HepG2 (cell line): ENCODE data around the gene JMY. TPM values are rescaled to one million over a fixed set of nuclear protein-coding genes. Genes with fewer than 3 reads are reported as not detected.

Experiments used
- ATAC-seq: fragments of 200-7000 bp; cut with Tn5 transposase; 3 replicates; pipeline ENCODE4 v1.9.1; 2020; ENCODE audit warnings: mild to moderate bottlenecking, moderate library complexity
- BruUV-seq: library from RNA; stranded (reverse); fragments of 400-500 nt; replicated peaks from 2 replicates; lab custom pipeline; 2021; lab: Mats Ljungman, UMichigan
- CTCF ChIA-PET: fragments of 300-600 bp; formaldehyde crosslinking; extraction: SDS; loops from one replicate; lab custom pipeline; 2021; ENCODE audit warnings: low total read pairs, inconsistent platforms, low intra/inter-chr PET ratio; lab: Yijun Ruan, JAX
- POLR2A ChIA-PET: fragments of 350-600 bp; sonication (Branson Sonifier 250); formaldehyde crosslinking; loops from one replicate; lab custom pipeline; 2020; ENCODE audit warnings: antibody characterized with exemption, inconsistent platforms; lab: Yijun Ruan, JAX
- DNase-seq: peaks from one replicate; pipeline ENCODE4 v3.0.0-alpha.2; 2015; ENCODE audit warnings: low spot score
- FAIRE-seq: peaks from 3 replicates; lab custom pipeline; 2011; peaks lifted over from hg19 to GRCh38; lab: Jason Lieb, UNC
- H2AFZ ChIP-seq: one replicate; pipeline ENCODE4 v1.6.1; 2011; ENCODE audit warnings: low read length, inconsistent platforms
- H3K27ac ChIP-seq: fragments of 300-600 bp; 3 replicates; pipeline ENCODE4 v1.8.0; 2011; ENCODE audit warnings: mixed run types, mild to moderate bottlenecking, mixed read lengths, low read length, inconsistent platforms; ENCODE audit not compliant: insufficient read depth; ENCODE audit errors: extremely low read length
- H3K27me3 ChIP-seq, 2 experiments: fragments of 200-600 bp in 1 of 2; 2 replicates in 1 of 2; 3 replicates in 1 of 2; pipeline versions ENCODE4 v1.6.0 to v1.8.0; 2011; ENCODE audit warnings: low read length in 2 of 2, mild to moderate bottlenecking in 2 of 2, moderate library complexity in 2 of 2, inconsistent platforms in 1 of 2; ENCODE audit not compliant: insufficient read depth in 2 of 2, control insufficient read depth in 1 of 2
- H3K36me3 ChIP-seq, 2 experiments: fragments of 200-600 bp in 1 of 2; replicated peaks in 1 of 2; 2 replicates in 1 of 2; 3 replicates in 1 of 2; pipeline versions ENCODE4 v1.5.1 to v1.8.0; 2011; ENCODE audit warnings: low read length in 2 of 2, inconsistent platforms in 1 of 2; ENCODE audit not compliant: insufficient read depth in 2 of 2, control insufficient read depth in 1 of 2
- H3K4me1 ChIP-seq: 2 replicates; pipeline ENCODE4 v1.5.1; 2012; ENCODE audit warnings: low read length, inconsistent platforms; ENCODE audit not compliant: insufficient read depth
- H3K4me2 ChIP-seq: 2 replicates; pipeline ENCODE4 v1.6.0; 2011; ENCODE audit warnings: low read depth, low read length, inconsistent platforms
- H3K4me3 ChIP-seq, 3 experiments: fragments of 200-600 bp in 1 of 3; sonication (generic), shearing (Covaris generic) in 1 of 3; replicated peaks in 1 of 3; 2 replicates each; pipeline ENCODE4 v1.5.1; 2011 to 2016; ENCODE audit warnings: low read length in 3 of 3, inconsistent platforms in 2 of 3, low read depth in 2 of 3, mild to moderate bottlenecking in 2 of 3, control low read depth in 1 of 3, mixed read lengths in 1 of 3; ENCODE audit not compliant: insufficient read depth in 1 of 3
- H3K79me2 ChIP-seq: one replicate; pipeline ENCODE4 v1.6.1; 2011; ENCODE audit warnings: low read length, inconsistent platforms; ENCODE audit not compliant: insufficient read depth
- H3K9ac ChIP-seq: 2 replicates; pipeline ENCODE4 v1.6.0; 2011; ENCODE audit warnings: mild to moderate bottlenecking, low read depth, low read length, inconsistent platforms; ENCODE audit not compliant: insufficient read depth
- H3K9me3 ChIP-seq: 2 replicates; pipeline ENCODE4 v1.5.1; 2012; ENCODE audit warnings: mild to moderate bottlenecking, low read length
- H4K20me1 ChIP-seq: 2 replicates; pipeline ENCODE4 v1.6.0; 2011; ENCODE audit warnings: inconsistent platforms, mild to moderate bottlenecking, low read length, moderate library complexity; ENCODE audit not compliant: insufficient read depth
- ATM ChIP-seq: fragments of 450-650 bp; IDR thresholded peaks from 2 replicates; pipeline ENCODE4 v1.7.1; 2017; ENCODE audit warnings: mild to moderate bottlenecking, borderline replicate concordance
- MZF1 ChIP-seq: sonication (generic); formaldehyde crosslinking; IDR thresholded peaks from 2 replicates; pipeline ENCODE4 v1.8.1; 2023; ENCODE audit warnings: mild to moderate bottlenecking, missing genetic modification reagents, borderline replicate concordance
- NBN ChIP-seq: fragments of 450-650 bp; conservative IDR thresholded peaks from 2 replicates; pipeline ENCODE4 v1.6.1; 2017
- THYN1 ChIP-seq: sonication (generic); formaldehyde crosslinking; IDR thresholded peaks from 2 replicates; pipeline ENCODE4 v1.8.1; 2023; ENCODE audit warnings: low read depth, mild to moderate bottlenecking, moderate library complexity, missing genetic modification reagents, borderline replicate concordance
- ZBTB4 ChIP-seq: sonication (generic); formaldehyde crosslinking; IDR thresholded peaks from 2 replicates; pipeline ENCODE4 v1.4.0; 2020; ENCODE audit warnings: missing genetic modification reagents, mild to moderate bottlenecking, borderline replicate concordance
- ZHX2 ChIP-seq, 2 experiments: sonication (generic) in 1 of 2; formaldehyde crosslinking in 1 of 2; IDR thresholded peaks; 2 replicates each; pipeline versions ENCODE4 v1.6.1 to v1.9.0; 2014 to 2022; ENCODE audit warnings: antibody characterized with exemption in 1 of 2, borderline replicate concordance in 1 of 2, inconsistent platforms in 1 of 2, low read depth in 1 of 2, missing genetic modification reagents in 1 of 2
- ZNF431 ChIP-seq: sonication (generic); formaldehyde crosslinking; IDR thresholded peaks from 2 replicates; pipeline ENCODE4 v1.9.0; 2022; ENCODE audit warnings: missing genetic modification reagents, low read depth, mild to moderate bottlenecking, borderline replicate concordance
- ZNF549 ChIP-seq: sonication (generic); formaldehyde crosslinking; IDR thresholded peaks from 2 replicates; pipeline ENCODE4 v1.5.0; 2020; ENCODE audit warnings: missing genetic modification reagents
- ZNF569 ChIP-seq: sonication (generic); formaldehyde crosslinking; IDR thresholded peaks from 2 replicates; pipeline ENCODE4 v1.5.0; 2020; ENCODE audit warnings: mild to moderate bottlenecking, missing genetic modification reagents, moderate library complexity, borderline replicate concordance
- WGBS: methylation state at CpG from one replicate; pipeline ENCODE4 v1.1.6; 2017; ENCODE audit warnings: low lambda C conversion rate; 5-methylcytosine and 5-hydroxymethylcytosine counted together
- in situ Hi-C: cut with HindIII; loops from 2 replicates; pipeline ENCODE4 v1.10.0; 2017; ENCODE audit warnings: low pct_unique_long_range_greater_than_20kb; ENCODE audit not compliant: extremely low pct_ligation_motif_present
- intact Hi-C: fragments of 100-400 bp; cut with micrococcal nuclease; formaldehyde crosslinking; loops from one replicate; pipeline ENCODE4 v1.10.0; 2022; ENCODE audit not compliant: unreplicated experiment
- polyA plus RNA-seq, 8 experiments: library from polyadenylated mRNA; depleted of rRNA in 3 of 8; stranded (reverse) in 7 of 8; unstranded in 1 of 8; fragments of >200 nt; fragmentation: Illumina TruSeq in 4 of 8; extraction: Trizol in 4 of 8; gene quantifications; 2 replicates each; pipeline versions ENCODE4 v1.2.1 to v1.2.3, GENCODE V29; 2011 to 2016; ENCODE audit warnings: low read depth in 4 of 8, missing spikeins in 1 of 8, mixed read lengths in 1 of 8; ENCODE audit not compliant: insufficient read depth in 1 of 8
- total RNA-seq, 5 experiments: library from RNA; depleted of rRNA; stranded (reverse); fragments of >200 nt; fragmentation: Illumina TruSeq; extraction: Trizol; gene quantifications; 2 replicates each; pipeline ENCODE4 v1.2.3, GENCODE V29; 2016; ENCODE audit warnings: low read depth in 1 of 5

JMY gene
- total and polyA plus RNA-seq, 2 of the 13 experiments (the other 11 are each of a cell fraction or from before 2014, with no cell fraction given), result 4.0 to 4.2 TPM

GRCh38 chr5:79273341-79273740 is 37.4 kb downstream of the JMY start:
- TF ChIP-seq ZNF431 (CRISPR knock-in tag) (no peak), NBN (no peak), ZBTB4 (no peak), THYN1 (CRISPR knock-in tag) (no peak), ZNF569 (CRISPR knock-in tag) (no peak), ZNF549 (CRISPR knock-in tag) (no peak), ZHX2 (IDR thresholded peaks at IDR 0.05; ENCODE audit: low read depth) (no peak), ZHX2 (CRISPR knock-in tag; IDR thresholded peaks at IDR 0.05; ENCODE audit: borderline replicate concordance) (no peak), ATM (no peak), MZF1 (CRISPR knock-in tag) (no peak)
- Histone ChIP-seq H3K79me2 (peaks cover 12% of the 10 kb centered on the region), H4K20me1 (peaks cover 25% of the 10 kb centered on the region), H3K36me3 (no peaks in the 10 kb centered on the region; a peak in 1 of 5 replicates), H3K4me1 (peaks cover 13% of the 10 kb centered on the region), H3K27me3 (no peaks in the 10 kb centered on the region), H2AFZ (no peak overlapping the region), H3K4me2 (no peak overlapping the region), H3K27ac (no peak overlapping the region), H3K9ac (no peak overlapping the region), H3K4me3 (no peak overlapping the region), H3K9me3 (no peaks in the 10 kb centered on the region)
- DNase-seq (no peak), FAIRE-seq (no peak), ATAC-seq (no peak)
- no TSS peak for BruUV-seq
- POLR2A ChIA-PET, result no interaction called here
- WGBS, result 98% methylated on average over 4 of the region's 4 CpGs
- in situ Hi-C loops (loop anchor here (25.0 kb wide), 1 partner anchor 189 kb away; no protein-coding TSS in a partner anchor), intact Hi-C loops (no loop called here)
- CTCF ChIA-PET, result no interaction called here
